ENCODE measurements around the gene PHYHD1.

GRCh38 chr9:128943832-128944620 is 23.2 kb downstream of the PHYHD1 start:
- TF ChIP-seq CTCF (IDR thresholded peaks at IDR 0.05; ENCODE audit: low read depth, low read length) (no peak), POLR2A (IDR thresholded peaks at IDR 0.05; ENCODE audit: extremely low read depth, insufficient read length) (no peak)

All from NB4 (cell line).